Caco-2 (cell line): Measurements from ENCODE around the gene CC2D2B. TPM values are rescaled to one million over a fixed set of nuclear protein-coding genes. Genes with fewer than 3 reads are reported as not detected.
"Not testable (repeated sequence)": the region's sequence is repeated elsewhere in the genome, so short reads cannot be mapped to it uniquely, and the experiment has no call there.

ENCODE experiments used
- BruUV-seq: library from RNA; stranded (reverse); fragments of 400-500 nt; replicated peaks from 2 replicates; lab custom pipeline; 2021; lab: Mats Ljungman, UMichigan
- CTCF ChIA-PET: fragments of 300-600 bp; sonication (Branson Sonifier 250); formaldehyde crosslinking; loops from one replicate; lab custom pipeline; 2022; ENCODE audit warnings: antibody characterized with exemption; lab: Charles Lee
- POLR2A ChIA-PET: fragments of 300-600 bp; sonication (Branson Sonifier 250); formaldehyde crosslinking; loops from one replicate; lab custom pipeline; 2022; ENCODE audit warnings: antibody characterized with exemption; lab: Charles Lee
- DNase-seq, 2 experiments: peaks; one replicate each; pipeline versions ENCODE4 v3.0.0 to v3.0.0-alpha.2; 2020 to 2022
- H3K27me3 ChIP-seq: replicated peaks from 2 replicates; pipeline ENCODE4 v1.6.0; 2011; ENCODE audit warnings: low read length; ENCODE audit not compliant: control insufficient read depth, insufficient read depth
- H3K36me3 ChIP-seq: 2 replicates; pipeline ENCODE4 v1.5.1; 2011; ENCODE audit warnings: low read length; ENCODE audit not compliant: control insufficient read depth, insufficient read depth
- H3K4me1 ChIP-seq: fragments of 250-450 bp; sonication (Bioruptor Pico); 2 replicates; pipeline ENCODE4 v1.5.1; 2020; ENCODE audit warnings: mild to moderate bottlenecking
- H3K4me3 ChIP-seq: 2 replicates; pipeline ENCODE4 v1.5.1; 2011; ENCODE audit warnings: low read depth, mild to moderate bottlenecking, control low read depth, low read length
- H3K9me3 ChIP-seq: fragments of 250-450 bp; sonication (Bioruptor Pico); 2 replicates; pipeline ENCODE4 v1.5.1; 2020; ENCODE audit warnings: mild to moderate bottlenecking, moderate library complexity
- H3K27ac Mint-ChIP-seq: one replicate; pipeline ENCODE4 v1.8.0; 2022; ENCODE audit warnings: mixed read lengths; ENCODE audit not compliant: unreplicated experiment
- H3K27me3 Mint-ChIP-seq: one replicate; pipeline ENCODE4 v1.8.0; 2022; ENCODE audit warnings: mixed read lengths; ENCODE audit not compliant: insufficient read depth, unreplicated experiment
- H3K36me3 Mint-ChIP-seq: one replicate; pipeline ENCODE4 v1.8.0; 2022; ENCODE audit warnings: mild to moderate bottlenecking, mixed read lengths; ENCODE audit not compliant: insufficient read depth, unreplicated experiment
- H3K4me1 Mint-ChIP-seq: one replicate; pipeline ENCODE4 v1.8.0; 2022; ENCODE audit warnings: low read depth, mixed read lengths; ENCODE audit not compliant: unreplicated experiment
- H3K4me3 Mint-ChIP-seq: one replicate; pipeline ENCODE4 v1.8.0; 2022; ENCODE audit warnings: mild to moderate bottlenecking, moderate library complexity, mixed read lengths; ENCODE audit not compliant: unreplicated experiment
- H3K9me3 Mint-ChIP-seq: one replicate; pipeline ENCODE4 v1.8.0; 2022; ENCODE audit warnings: mixed read lengths; ENCODE audit not compliant: unreplicated experiment
- CTCF ChIP-seq, 2 experiments: fragments of 200-600 bp in 1 of 2; IDR thresholded peaks; 1 replicate in 1 of 2; 2 replicates in 1 of 2; pipeline versions ENCODE4 v1.5.1 to v1.8.0; 2011 to 2022; ENCODE audit warnings: antibody characterized with exemption in 1 of 2, control low read depth in 1 of 2, inconsistent platforms in 1 of 2, low read depth in 1 of 2, low read length in 1 of 2, mild to moderate bottlenecking in 1 of 2, moderate library complexity in 1 of 2; ENCODE audit not compliant: insufficient read depth in 1 of 2, severe bottlenecking in 1 of 2, unreplicated experiment in 1 of 2
- intact Hi-C: fragments of 100-400 bp; cut with micrococcal nuclease; formaldehyde crosslinking; loops from one replicate; pipeline ENCODE4 v1.10.0; 2022; ENCODE audit not compliant: unreplicated experiment
- total RNA-seq: library from RNA; stranded (reverse); gene quantifications from 2 replicates; pipeline ENCODE4 v1.2.3, GENCODE V29; 2022

The CC2D2B gene
- total RNA-seq, 1 experiment from 2014 or later: 0.39 TPM

GRCh38 chr10:96047004-96047649, 139.4 kb downstream of the CC2D2B start:
- Histone ChIP-seq H3K4me1 (peaks cover 18% of the 10 kb centered on the region), H3K4me3 (no peak overlapping the region), H3K36me3 (no peaks in the 10 kb centered on the region; the same call in 1 of the 2 replicates), H3K27me3 (no peaks in the 10 kb centered on the region), H3K9me3 (no peaks in the 10 kb centered on the region)
- no TSS peak for BruUV-seq
- Mint-ChIP-seq H3K27ac (no peak overlapping the region), H3K36me3 (peaks cover 48% of the 10 kb centered on the region), H3K27me3 (no peaks in the 10 kb centered on the region), H3K9me3 (no peaks in the 10 kb centered on the region), H3K4me1 (peaks cover 23% of the 10 kb centered on the region), H3K4me3 (no peak overlapping the region)
- ChIA-PET POLR2A (interaction anchor here (1.3 kb wide), 1 partner anchor 83 kb away, joined by 9 read pairs; the partner anchor contains the start of gene ZNF518A), CTCF (interaction anchor here (0.6 to 1.9 kb wide), 4 partner anchors 29 to 183 kb away, joined by 3 to 9 read pairs (median 4); partner anchors contain the start of gene ZNF518A)
- intact Hi-C loops: loop anchor here (1.0 kb wide), 2 partner anchors 83 to 246 kb away; partner anchors contain the start of gene ZNF518A
- TF ChIP-seq CTCF (IDR thresholded peaks at IDR 0.05; ENCODE audit: insufficient read depth in 1 of 2, low read depth in 1 of 2, low read length in 1 of 2, severe bottlenecking in 1 of 2, unreplicated experiment in 1 of 2): peak in 1 of 2 experiments; percentile 2
- peak in 1 of 2 experiments; percentile 28 for DNase-seq

GRCh38 chr10:96047925-96048324, 140.2 kb downstream of the CC2D2B start:
- H3K9me3 ChIP-seq, H3K27me3 ChIP-seq, DNase-seq, H3K9me3 Mint-ChIP-seq, H3K36me3 ChIP-seq, H3K4me3 ChIP-seq, BruUV-seq, H3K4me3 Mint-ChIP-seq, H3K27ac Mint-ChIP-seq, H3K27me3 Mint-ChIP-seq: not testable (repeated sequence)
- H3K4me1 ChIP-seq: peaks cover 12% of the 10 kb centered on the region
- intact Hi-C loops: loop anchor here (1.0 kb wide), 2 partner anchors 82 to 245 kb away; partner anchors contain the start of gene ZNF518A
- Mint-ChIP-seq H3K36me3 (peaks cover 52% of the 10 kb centered on the region), H3K4me1 (peaks cover 19% of the 10 kb centered on the region)
- POLR2A ChIA-PET: interaction anchor here (1.3 kb wide), 1 partner anchor 82 kb away, joined by 9 read pairs; the partner anchor contains the start of gene ZNF518A
- CTCF ChIA-PET: interaction anchor here (0.6 to 1.9 kb wide), 2 partner anchors 17 to 31 kb away, joined by 5 to 9 read pairs; no protein-coding TSS in a partner anchor

GRCh38 chr10:96049340-96049739, 141.6 kb downstream of the CC2D2B start:
- H3K27me3 Mint-ChIP-seq: no peaks in the 10 kb centered on the region
- peaks cover 19% of the 10 kb centered on the region for H3K4me1 Mint-ChIP-seq
- POLR2A ChIA-PET: no interaction called here
- BruUV-seq: no TSS peak
- H3K9me3 Mint-ChIP-seq: no peaks in the 10 kb centered on the region
- no peak for TF ChIP-seq CTCF (IDR thresholded peaks at IDR 0.05; ENCODE audit: insufficient read depth in 1 of 2, low read depth in 1 of 2, low read length in 1 of 2, severe bottlenecking in 1 of 2, unreplicated experiment in 1 of 2)
- intact Hi-C loops: no loop called here
- H3K4me1 ChIP-seq: peaks cover 12% of the 10 kb centered on the region
- no peaks in the 10 kb centered on the region for H3K9me3 ChIP-seq
- H3K36me3 Mint-ChIP-seq: peaks cover 53% of the 10 kb centered on the region
- H3K4me3 ChIP-seq: no peak overlapping the region
- no peaks in the 10 kb centered on the region for H3K27me3 ChIP-seq
- CTCF ChIA-PET: no interaction called here
- DNase-seq: no peak
- no peaks in the 10 kb centered on the region; the same call in 1 of the 2 replicates for H3K36me3 ChIP-seq
- H3K27ac Mint-ChIP-seq: no peak overlapping the region
- H3K4me3 Mint-ChIP-seq: no peak overlapping the region
